Duodenal mucosa (tissue), 2 donors: Measurements from ENCODE around the gene FRY.

ENCODE experiments used
- H3K27ac ChIP-seq: one replicate; pipeline ENCODE4 v1.7.0; 2013; ENCODE audit warnings: low read depth, low read length
- H3K27me3 ChIP-seq, 2 donors: one replicate each; pipeline ENCODE4 v1.7.0; 2013; ENCODE audit warnings: low read length in 2 of 2, control low read depth in 1 of 2; ENCODE audit not compliant: insufficient read depth in 2 of 2, control insufficient read depth in 1 of 2
- H3K36me3 ChIP-seq, 2 donors: one replicate each; pipeline ENCODE4 v1.7.0; 2013; ENCODE audit warnings: low read length in 2 of 2, control low read depth in 1 of 2; ENCODE audit not compliant: insufficient read depth in 2 of 2, control insufficient read depth in 1 of 2
- H3K4me1 ChIP-seq, 2 donors: one replicate each; pipeline ENCODE4 v1.7.0; 2013; ENCODE audit warnings: low read length in 2 of 2, control low read depth in 1 of 2; ENCODE audit not compliant: insufficient read depth in 2 of 2, control insufficient read depth in 1 of 2
- H3K4me3 ChIP-seq, 2 donors: one replicate each; pipeline ENCODE4 v1.7.0; 2013; ENCODE audit warnings: low read length in 2 of 2, low read depth in 1 of 2
- H3K9ac ChIP-seq, 2 donors: one replicate each; pipeline ENCODE4 v1.7.0; 2013; ENCODE audit warnings: low read length in 2 of 2, low read depth in 1 of 2
- H3K9me3 ChIP-seq, 2 donors: one replicate each; pipeline ENCODE4 v1.7.0; 2013; ENCODE audit warnings: low read length in 2 of 2, control low read depth in 1 of 2; ENCODE audit not compliant: control insufficient read depth in 1 of 2

FRY gene

GRCh38 chr13:32013181-32013580, 18.4 kb upstream of the FRY start:
- H3K36me3 ChIP-seq, result no peaks in the 10 kb centered on the region
- H3K4me1 ChIP-seq, result no peaks in the 10 kb centered on the region
- no peaks in the 10 kb centered on the region for H3K9me3 ChIP-seq
- H3K27ac ChIP-seq, result no peak overlapping the region
- H3K27me3 ChIP-seq, result no peaks in the 10 kb centered on the region
- H3K9ac ChIP-seq, result no peak overlapping the region
- H3K4me3 ChIP-seq, result no peak overlapping the region

GRCh38 chr13:32016119-32016518, 15.5 kb upstream of the FRY start:
- H3K36me3 ChIP-seq, result no peaks in the 10 kb centered on the region
- H3K27me3 ChIP-seq, result no peaks in the 10 kb centered on the region
- no peak overlapping the region for H3K27ac ChIP-seq
- no peak overlapping the region for H3K4me3 ChIP-seq
- H3K9ac ChIP-seq, result no peak overlapping the region
- no peaks in the 10 kb centered on the region for H3K9me3 ChIP-seq
- H3K4me1 ChIP-seq, result no peaks in the 10 kb centered on the region

GRCh38 chr13:32016631-32017030, 14.9 kb upstream of the FRY start:
- Histone ChIP-seq H3K4me1 (no peaks in the 10 kb centered on the region), H3K9me3 (no peaks in the 10 kb centered on the region), H3K36me3 (no peaks in the 10 kb centered on the region), H3K27ac (no peak overlapping the region), H3K9ac (no peak overlapping the region), H3K27me3 (no peaks in the 10 kb centered on the region), H3K4me3 (no peak overlapping the region)

- Histone ChIP-seq H3K36me3 (no peaks in the 10 kb centered on the region), H3K27ac (no peak overlapping the region), H3K9me3 (no peaks in the 10 kb centered on the region), H3K9ac (no peak overlapping the region), H3K27me3 (no peaks in the 10 kb centered on the region), H3K4me1 (no peaks in the 10 kb centered on the region), H3K4me3 (no peak overlapping the region)
These were observed 14.1 kb upstream of the FRY start for GRCh38 chr13:32017474-32017873.

- H3K4me1 ChIP-seq, result no peaks in the 10 kb centered on the region
- no peaks in the 10 kb centered on the region for H3K9me3 ChIP-seq
- no peaks in the 10 kb centered on the region for H3K36me3 ChIP-seq
- H3K27ac ChIP-seq, result no peak overlapping the region
- H3K27me3 ChIP-seq, result no peaks in the 10 kb centered on the region
- no peak overlapping the region for H3K4me3 ChIP-seq
- no peak overlapping the region for H3K9ac ChIP-seq
These were observed 11.9 kb upstream of the FRY start for GRCh38 chr13:32019612-32020233.

- no peak overlapping the region for H3K9ac ChIP-seq
- H3K36me3 ChIP-seq, result no peaks in the 10 kb centered on the region
- H3K4me3 ChIP-seq, result no peak overlapping the region
- H3K27ac ChIP-seq, result no peak overlapping the region
- H3K9me3 ChIP-seq, result no peaks in the 10 kb centered on the region
- H3K27me3 ChIP-seq, result no peaks in the 10 kb centered on the region
- H3K4me1 ChIP-seq, result no peaks in the 10 kb centered on the region
These were observed 9.8 kb upstream of the FRY start for GRCh38 chr13:32021785-32022184.

GRCh38 chr13:32022311-32022710, 9.3 kb upstream of the FRY start:
- H3K27ac ChIP-seq, result no peak overlapping the region
- no peak overlapping the region for H3K4me3 ChIP-seq
- H3K4me1 ChIP-seq, result no peaks in the 10 kb centered on the region
- H3K9ac ChIP-seq, result no peak overlapping the region
- no peaks in the 10 kb centered on the region for H3K27me3 ChIP-seq
- H3K36me3 ChIP-seq, result no peaks in the 10 kb centered on the region
- H3K9me3 ChIP-seq, result no peaks in the 10 kb centered on the region

- H3K27ac ChIP-seq, result no peak overlapping the region
- H3K4me3 ChIP-seq, result no peak overlapping the region
- no peaks in the 10 kb centered on the region for H3K4me1 ChIP-seq
- no peak overlapping the region for H3K9ac ChIP-seq
- H3K27me3 ChIP-seq, result no peaks in the 10 kb centered on the region
- no peaks in the 10 kb centered on the region for H3K36me3 ChIP-seq
- no peaks in the 10 kb centered on the region for H3K9me3 ChIP-seq
These were observed 8.5 kb upstream of the FRY start for GRCh38 chr13:32023096-32023495.

GRCh38 chr13:32023698-32024097, 7.9 kb upstream of the FRY start:
- Histone ChIP-seq H3K9me3 (no peaks in the 10 kb centered on the region), H3K4me1 (no peaks in the 10 kb centered on the region), H3K27ac (no peak overlapping the region), H3K27me3 (no peaks in the 10 kb centered on the region), H3K36me3 (no peaks in the 10 kb centered on the region), H3K9ac (no peak overlapping the region), H3K4me3 (no peak overlapping the region)

- Histone ChIP-seq H3K4me3 (no peak overlapping the region), H3K27me3 (no peaks in the 10 kb centered on the region), H3K9me3 (no peaks in the 10 kb centered on the region), H3K27ac (no peak overlapping the region), H3K9ac (no peak overlapping the region), H3K4me1 (no peaks in the 10 kb centered on the region), H3K36me3 (no peaks in the 10 kb centered on the region)
These were observed 6.8 kb upstream of the FRY start for GRCh38 chr13:32024750-32025149.

GRCh38 chr13:32025730-32026129, 5.8 kb upstream of the FRY start:
- Histone ChIP-seq H3K27me3 (peaks cover 2 to 3% of the 10 kb centered on the region in 2 donors), H3K4me3 (no peak overlapping the region), H3K9ac (no peak overlapping the region), H3K9me3 (no peaks in the 10 kb centered on the region), H3K27ac (no peak overlapping the region), H3K4me1 (peaks cover 0 to 2% of the 10 kb centered on the region in 2 donors), H3K36me3 (no peaks in the 10 kb centered on the region)
